Measurements from ENCODE around the gene ZKSCAN5. TPM values are rescaled to one million over a fixed set of nuclear protein-coding genes. Genes with fewer than 3 reads are reported as not detected.

ZKSCAN5 gene
- polyA plus RNA-seq, 3 donors: 1.6 to 2.9 (median 2.2) TPM

- H3K4me1 Mint-ChIP-seq: no peaks in the 10 kb centered on the region
- H3K4me3 Mint-ChIP-seq: no peak overlapping the region
- no peak overlapping the region for H3K27ac Mint-ChIP-seq
- Histone ChIP-seq H3K4me1 (ENCODE audit: control insufficient read depth in 1 of 2, insufficient read depth in 2 of 2, low read length in 2 of 2) (no peaks in the 10 kb centered on the region), H4K20me1 (ENCODE audit: insufficient read depth, low read length) (peaks cover 80% of the 10 kb centered on the region), H3K36me3 (replicated peaks in 1 of 2; ENCODE audit: control insufficient read depth in 1 of 2, insufficient read depth in 2 of 2, low read length in 2 of 2) (peaks cover 90 to 100% of the 10 kb centered on the region in 2 donors), H3K27ac (ENCODE audit: low read depth in 1 of 2, low read length in 2 of 2) (no peak overlapping the region), H3K9me3 (replicated peaks in 1 of 2; ENCODE audit: control insufficient read depth in 1 of 2, insufficient read depth in 1 of 2, low read length in 2 of 2) (no peaks in the 10 kb centered on the region), H3K9ac (ENCODE audit: insufficient read depth, low read length, poor library complexity, severe bottlenecking) (no peak overlapping the region), H3K79me2 (ENCODE audit: insufficient read depth, low read length) (peaks cover 38% of the 10 kb centered on the region), H3K27me3 (ENCODE audit: control insufficient read depth in 2 of 2, insufficient read depth in 2 of 2, low read length in 2 of 2) (no peaks in the 10 kb centered on the region), H3K4me3 (replicated peaks in 1 of 3; ENCODE audit: low read depth in 2 of 3, low read length in 3 of 3) (no peak overlapping the region), H3K4me2 (replicated peaks; ENCODE audit: extremely low read depth, low read length, poor library complexity, severe bottlenecking) (no peak overlapping the region), H2AFZ (ENCODE audit: insufficient read depth, low read depth, low read length, poor library complexity, severe bottlenecking) (no peak overlapping the region)
- no peak for DNase-seq
- WGBS (ENCODE audit: insufficient coverage): 80% methylated on average over 9 of the region's 13 CpGs
- no peaks in the 10 kb centered on the region for H3K27me3 Mint-ChIP-seq (ENCODE audit: low read depth in 3 of 3)
- H3K36me3 Mint-ChIP-seq: peaks cover 74 to 93% of the 10 kb centered on the region in 2 donors
- H3K9me3 Mint-ChIP-seq: no peaks in the 10 kb centered on the region
- TF ChIP-seq, protein P1, sequence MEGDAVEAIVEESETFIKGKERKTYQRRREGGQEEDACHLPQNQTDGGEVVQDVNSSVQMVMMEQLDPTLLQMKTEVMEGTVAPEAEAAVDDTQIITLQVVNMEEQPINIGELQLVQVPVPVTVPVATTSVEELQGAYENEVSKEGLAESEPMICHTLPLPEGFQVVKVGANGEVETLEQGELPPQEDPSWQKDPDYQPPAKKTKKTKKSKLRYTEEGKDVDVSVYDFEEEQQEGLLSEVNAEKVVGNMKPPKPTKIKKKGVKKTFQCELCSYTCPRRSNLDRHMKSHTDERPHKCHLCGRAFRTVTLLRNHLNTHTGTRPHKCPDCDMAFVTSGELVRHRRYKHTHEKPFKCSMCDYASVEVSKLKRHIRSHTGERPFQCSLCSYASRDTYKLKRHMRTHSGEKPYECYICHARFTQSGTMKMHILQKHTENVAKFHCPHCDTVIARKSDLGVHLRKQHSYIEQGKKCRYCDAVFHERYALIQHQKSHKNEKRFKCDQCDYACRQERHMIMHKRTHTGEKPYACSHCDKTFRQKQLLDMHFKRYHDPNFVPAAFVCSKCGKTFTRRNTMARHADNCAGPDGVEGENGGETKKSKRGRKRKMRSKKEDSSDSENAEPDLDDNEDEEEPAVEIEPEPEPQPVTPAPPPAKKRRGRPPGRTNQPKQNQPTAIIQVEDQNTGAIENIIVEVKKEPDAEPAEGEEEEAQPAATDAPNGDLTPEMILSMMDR (IDR thresholded peaks at IDR 0.05): no peak
- intact Hi-C loops (cut with micrococcal nuclease): no loop called here
Observed at GRCh38 chr7:99456288-99456687, 48.2 kb upstream of the ZKSCAN5 start.

GRCh38 chr7:99457050-99457649 is 47.3 kb upstream of the ZKSCAN5 start:
- peaks cover 89% of the 10 kb centered on the region for H4K20me1 ChIP-seq (ENCODE audit: insufficient read depth, low read length)
- Mint-ChIP-seq H3K4me1 (no peaks in the 10 kb centered on the region), H3K4me3 (no peak overlapping the region), H3K27ac (peak overlapping the region in 3 of 7 donors; percentile 15 to 28 (median 27)), H3K27me3 (ENCODE audit: low read depth in 3 of 3) (no peaks in the 10 kb centered on the region), H3K36me3 (peaks cover 72 to 96% of the 10 kb centered on the region in 2 donors), H3K9me3 (no peaks in the 10 kb centered on the region)
- WGBS (ENCODE audit: insufficient coverage): 81% methylated on average over 2 of the region's 6 CpGs
- TF ChIP-seq, protein P1 (IDR thresholded peaks at IDR 0.05): no peak
- intact Hi-C loops (cut with micrococcal nuclease): no loop called here
- H3K27ac ChIP-seq (ENCODE audit: low read depth in 1 of 2, low read length in 2 of 2): no peak overlapping the region
- H3K4me3 ChIP-seq (replicated peaks in 1 of 3; ENCODE audit: low read depth in 2 of 3, low read length in 3 of 3): no peak overlapping the region
- H3K9me3 ChIP-seq (replicated peaks in 1 of 2; ENCODE audit: control insufficient read depth in 1 of 2, insufficient read depth in 1 of 2, low read length in 2 of 2): no peaks in the 10 kb centered on the region
- H3K27me3 ChIP-seq (ENCODE audit: control insufficient read depth in 2 of 2, insufficient read depth in 2 of 2, low read length in 2 of 2): no peaks in the 10 kb centered on the region
- H2AFZ ChIP-seq (ENCODE audit: insufficient read depth, low read depth, low read length, poor library complexity, severe bottlenecking): no peak overlapping the region
- peaks cover 47% of the 10 kb centered on the region for H3K79me2 ChIP-seq (ENCODE audit: insufficient read depth, low read length)
- H3K36me3 ChIP-seq (replicated peaks in 1 of 2; ENCODE audit: control insufficient read depth in 1 of 2, insufficient read depth in 2 of 2, low read length in 2 of 2): peaks cover 81 to 93% of the 10 kb centered on the region in 2 donors
- no peak overlapping the region for H3K4me2 ChIP-seq (replicated peaks; ENCODE audit: extremely low read depth, low read length, poor library complexity, severe bottlenecking)
- H3K4me1 ChIP-seq (ENCODE audit: control insufficient read depth in 1 of 2, insufficient read depth in 2 of 2, low read length in 2 of 2): no peaks in the 10 kb centered on the region
- DNase-seq: no peak
- H3K9ac ChIP-seq (ENCODE audit: insufficient read depth, low read length, poor library complexity, severe bottlenecking): no peak overlapping the region

All from CD14-positive monocyte (primary cell).